Peyer's patch (tissue), 4 donors: Measurements from ENCODE around the gene TNIP3.

Experiments
- CTCF ChIP-seq, 6 experiments: fragments of 450-650 bp in 4 of 6; fragments of 200-600 bp in 2 of 6; sonication (generic) in 1 of 6; IDR thresholded peaks; one replicate each; pipeline ENCODE4 v1.5.1; 2017 to 2019; ENCODE audit warnings: antibody characterized with exemption in 6 of 6, mild to moderate bottlenecking in 3 of 6, moderate library complexity in 1 of 6
- POLR2A ChIP-seq, 2 donors: fragments of 450-650 bp; IDR thresholded peaks; one replicate each; pipeline ENCODE4 v1.5.1; 2017; ENCODE audit warnings: antibody characterized with exemption in 2 of 2, mild to moderate bottlenecking in 2 of 2, moderate library complexity in 2 of 2

GRCh38 chr4:121144021-121144420, 20.1 kb downstream of the TNIP3 start:
- TF ChIP-seq CTCF (IDR thresholded peaks at IDR 0.05): no peak
- no peak for TF ChIP-seq POLR2A (IDR thresholded peaks at IDR 0.05)
